ENCODE data around the gene MFSD1. TPM values are rescaled to one million over a fixed set of nuclear protein-coding genes. Genes with fewer than 3 reads are reported as not detected.

The MFSD1 gene
- total and polyA plus RNA-seq, 9 of the 15 experiments (the other 6 are each of a cell fraction or from before 2014, with no cell fraction given): 8.7 to 49.5 (median 28.6) TPM

DNA sequence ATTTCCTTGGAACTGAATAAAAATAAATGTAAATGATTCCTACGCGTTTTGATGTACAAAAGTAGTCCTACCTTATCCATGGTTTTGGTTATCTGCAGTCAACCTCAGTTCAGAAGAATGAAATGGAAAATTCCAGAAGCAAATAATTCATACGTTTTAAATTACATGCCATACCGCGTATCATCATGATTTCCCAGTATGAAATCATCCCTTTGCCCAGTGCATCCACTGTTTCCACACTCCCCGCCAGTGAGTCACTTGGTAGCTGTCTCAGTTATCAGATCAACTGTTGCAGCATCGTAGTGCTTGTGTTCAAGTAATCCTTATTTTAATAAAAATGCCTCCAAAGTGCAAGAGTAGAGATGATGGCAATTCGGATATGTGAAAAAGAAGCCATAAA is 9.1 kb upstream of the MFSD1 start:
- H3K27ac ChIP-seq (ENCODE audit: extremely low read depth, low read depth, low read length): no peak overlapping the region
- no peak overlapping the region for H3K4me3 ChIP-seq
- H4K20me1 ChIP-seq (replicated peaks; ENCODE audit: control insufficient read depth, insufficient read depth, low read length): no peaks in the 10 kb centered on the region
- ATAC-seq: no peak
- DNase-seq (ENCODE audit: extremely low read depth in 1 of 4, low spot score in 3 of 4): no peak
- in situ Hi-C loops (cut with MboI): loop anchor here (5.0 to 25.0 kb wide), 4 partner anchors 65 to 1180 kb away; no protein-coding TSS in a partner anchor
- WGBS (ENCODE audit: insufficient coverage, low coverage, missing lambda C conversion rate): 29% methylated on average over 8 of the region's 8 CpGs
- peaks cover 0 to 7% of the 10 kb centered on the region in 2 experiments; a peak in 2 of 5 replicates for H3K4me1 ChIP-seq (replicated peaks in 1 of 2; ENCODE audit: control insufficient read depth in 2 of 2, insufficient read depth in 2 of 2, low read length in 2 of 2)
- intact Hi-C loops (cut with micrococcal nuclease): loop anchor here (5.0 to 10.0 kb wide), 5 partner anchors 115 to 1258 kb away; partner anchors contain the start of gene MLF1
- no peaks in the 10 kb centered on the region for H3K9me3 ChIP-seq (replicated peaks; ENCODE audit: control insufficient read depth, insufficient read depth, low read depth, low read length)
- no TSS peak for BruUV-seq (replicated peaks)
- CTCF ChIA-PET (ENCODE audit: low intra/inter-chr PET ratio): interaction anchor here (3.2 to 4.6 kb wide), 3 partner anchors 65 to 253 kb away, joined by 14 to 81 read pairs (median 31); no protein-coding TSS in a partner anchor
- no peaks in the 10 kb centered on the region for H3K79me2 ChIP-seq (ENCODE audit: control insufficient read depth, insufficient read depth, low read length)
- H3K36me3 ChIP-seq (ENCODE audit: control insufficient read depth, insufficient read depth, low read length): no peaks in the 10 kb centered on the region
- POLR2A ChIA-PET: no interaction called here
- H3K4me2 ChIP-seq (ENCODE audit: insufficient read depth, low read length): no peak overlapping the region
- H3K9ac ChIP-seq (ENCODE audit: insufficient read depth in 1 of 2, low read depth in 2 of 2, low read length in 2 of 2): no peak overlapping the region
- H3K9me1 ChIP-seq (ENCODE audit: control insufficient read depth, insufficient read depth, low read length): no peaks in the 10 kb centered on the region
- no peaks in the 10 kb centered on the region; a peak in 1 of 5 replicates for H3K27me3 ChIP-seq (ENCODE audit: control insufficient read depth in 2 of 2, insufficient read depth in 2 of 2, low read length in 2 of 2)
- H2AFZ ChIP-seq (ENCODE audit: low read depth, low read length): no peak overlapping the region
- no peak for FAIRE-seq
- TF ChIP-seq ZNF324 (CRISPR knock-in tag; IDR thresholded peaks at IDR 0.05) (no peak), DPF2 (IDR thresholded peaks at IDR 0.05) (peak; percentile 47), HDGF (IDR thresholded peaks at IDR 0.05) (no peak), ZNF584 (CRISPR knock-in tag; IDR thresholded peaks at IDR 0.05; ENCODE audit: low read depth) (0 out of 2 replicates have a peak, but pooled peaks have one; percentile 45), SMARCA4 (IDR thresholded peaks at IDR 0.05) (peak; percentile 77; the same call in 1 of the 2 replicates), E2F8 (IDR thresholded peaks at IDR 0.05; ENCODE audit: low read depth, partially characterized antibody) (no peak), EP300 (IDR thresholded peaks at IDR 0.05; ENCODE audit: low read length) (peak; percentile 46), FOSL1 (tag; conservative IDR thresholded peaks at IDR 0.05) (peak; percentile 93), GTF2F1 (IDR thresholded peaks at IDR 0.05; ENCODE audit: low read depth, low read length) (no peak), TRIM24 (IDR thresholded peaks at IDR 0.05) (peak; percentile 35 to 54; a peak in 2 of 4 replicates), FOXO4 (CRISPR knock-in tag; IDR thresholded peaks at IDR 0.05) (no peak), FOXP1 (CRISPR knock-in tag; IDR thresholded peaks at IDR 0.05) (no peak), ZNF23 (CRISPR knock-in tag; IDR thresholded peaks at IDR 0.05) (no peak), CHCHD3 (CRISPR knock-in tag; IDR thresholded peaks at IDR 0.05) (no peak), NR4A1 (CRISPR knock-in tag; IDR thresholded peaks at IDR 0.05) (no peak), NR4A1 (tag; IDR thresholded peaks at IDR 0.05) (no peak)
- TF ChIP-seq, protein P1, sequence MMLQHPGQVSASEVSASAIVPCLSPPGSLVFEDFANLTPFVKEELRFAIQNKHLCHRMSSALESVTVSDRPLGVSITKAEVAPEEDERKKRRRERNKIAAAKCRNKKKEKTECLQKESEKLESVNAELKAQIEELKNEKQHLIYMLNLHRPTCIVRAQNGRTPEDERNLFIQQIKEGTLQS (IDR thresholded peaks at IDR 0.05): peak; percentile 87
- TF ChIP-seq, protein P1 (CRISPR knock-in tag; conservative IDR thresholded peaks at IDR 0.05): no peak

All from K562 (cell line).